ENCODE data around the gene NOXRED1.
A peak's percentile ranks its signal among the peaks of the same experiment; 100 is the strongest.
"Not testable (repeated sequence)": the region's sequence is repeated elsewhere in the genome, so short reads cannot be mapped to it uniquely, and the experiment has no call there.

Gene NOXRED1

GRCh38 chr14:77423423-77423822 lies at the start of gene NOXRED1:
NOXRED1 (minus strand) TSS chr14:77423523; CDS start chr14:77422889, 634 bp downstream.
- DNase-seq (ENCODE audit: low read depth), result no peak

- DNase-seq (ENCODE audit: low read depth), result no peak
These were observed 47.0 kb upstream of the NOXRED1 start for GRCh38 chr14:77470224-77470870.

GRCh38 chr14:77469539-77469938 lies 46.2 kb upstream of the NOXRED1 start:
- no peak for DNase-seq (ENCODE audit: low read depth)

- DNase-seq (ENCODE audit: low read depth), result no peak
These were observed 45.8 kb upstream of the NOXRED1 start for GRCh38 chr14:77469067-77469505.

GRCh38 chr14:77467801-77468200 lies 44.5 kb upstream of the NOXRED1 start:
- no peak for DNase-seq (ENCODE audit: low read depth)

GRCh38 chr14:77459072-77459723 lies 35.9 kb upstream of the NOXRED1 start:
- DNase-seq (ENCODE audit: low read depth), result peak; percentile 13

- peak; percentile 5 for DNase-seq (ENCODE audit: low read depth)
These were observed 35.1 kb upstream of the NOXRED1 start for GRCh38 chr14:77458249-77458950.

GRCh38 chr14:77457522-77458248 lies 34.4 kb upstream of the NOXRED1 start, which contains the start of the genes AHSA1 and VIPAS39:
AHSA1 (plus strand) TSS chr14:77458093; CDS start chr14:77458190, 97 bp downstream.
VIPAS39 (minus strand) TSS chr14:77457601; CDS start chr14:77454102, 3,499 bp downstream.
- DNase-seq (ENCODE audit: low read depth), result peak; percentile 69

GRCh38 chr14:77457115-77457521 lies 33.8 kb upstream of the NOXRED1 start:
- DNase-seq (ENCODE audit: low read depth), result no peak

GRCh38 chr14:77455966-77456640 lies 32.8 kb upstream of the NOXRED1 start:
- no peak for DNase-seq (ENCODE audit: low read depth)

- DNase-seq (ENCODE audit: low read depth), result no peak
These were observed 18.9 kb upstream of the NOXRED1 start for GRCh38 chr14:77442196-77442595.

GRCh38 chr14:77439861-77440260 lies 16.5 kb upstream of the NOXRED1 start:
- no peak for DNase-seq (ENCODE audit: low read depth)

- DNase-seq (ENCODE audit: low read depth), result no peak
These were observed 15.3 kb upstream of the NOXRED1 start for GRCh38 chr14:77438596-77438995.

- no peak for DNase-seq (ENCODE audit: low read depth)
These were observed 12.7 kb upstream of the NOXRED1 start for GRCh38 chr14:77436042-77436441.

GRCh38 chr14:77426396-77426795 lies 3.1 kb upstream of the NOXRED1 start:
- no peak for DNase-seq (ENCODE audit: low read depth)

GRCh38 chr14:77424862-77425261 lies 1.5 kb upstream of the NOXRED1 start:
- no peak for DNase-seq (ENCODE audit: low read depth)

- no peak for DNase-seq (ENCODE audit: low read depth)
These were observed 2.1 kb downstream of the NOXRED1 start for GRCh38 chr14:77421201-77421600.

GRCh38 chr14:77416836-77417235 lies 6.5 kb downstream of the NOXRED1 start:
- no peak for DNase-seq (ENCODE audit: low read depth)

GRCh38 chr14:77416098-77416497 lies 7.2 kb downstream of the NOXRED1 start:
- not testable (repeated sequence) for DNase-seq (ENCODE audit: low read depth)

- DNase-seq (ENCODE audit: low read depth), result not testable (repeated sequence)
These were observed 7.8 kb downstream of the NOXRED1 start for GRCh38 chr14:77415403-77416030.

GRCh38 chr14:77409131-77409533 lies 14.2 kb downstream of the NOXRED1 start:
- DNase-seq (ENCODE audit: low read depth), result no peak
